Lower leg skin (tissue), 4 donors: ENCODE measurements around the gene KCTD10. TPM values are rescaled to one million over a fixed set of nuclear protein-coding genes. Genes with fewer than 3 reads are reported as not detected.

Experiments
- DNase-seq, 2 donors: peaks; one replicate each; pipeline ENCODE4 v3.0.0-alpha.2; 2019; ENCODE audit warnings: low spot score in 2 of 2
- H3K4me3 ChIP-seq: fragments of 200-600 bp; sonication (generic); 2 replicates; pipeline ENCODE4 v1.5.1; 2017; ENCODE audit warnings: mild to moderate bottlenecking, low read depth; ENCODE audit not compliant: poor library complexity, severe bottlenecking
- POLR2A ChIP-seq, 2 donors: fragments of 450-650 bp; IDR thresholded peaks; one replicate each; pipeline ENCODE4 v1.6.1; 2016 to 2017; ENCODE audit warnings: antibody characterized with exemption in 2 of 2, mild to moderate bottlenecking in 1 of 2, moderate library complexity in 1 of 2
- WGBS, 2 donors: methylation state at CpG; one replicate each; pipeline ENCODE4 v1.1.5; 2018; 5-methylcytosine and 5-hydroxymethylcytosine counted together
- intact Hi-C: fragments of 100-400 bp; cut with DNase I; formaldehyde crosslinking; loops from one replicate; pipeline ENCODE4 v1.15.0; 2023; ENCODE audit warnings: low total_unique reads
- total RNA-seq, 4 donors: library from RNA; depleted of rRNA; stranded (reverse); fragments of >200 nt; gene quantifications; one replicate each; pipeline ENCODE4 v1.1.0, GENCODE V29; 2016
- TF ChIP-seq, protein P1 (sequence below), 3 donors: fragments of 450-650 bp; IDR thresholded peaks; one replicate each; pipeline ENCODE4 v1.5.1; 2016; ENCODE audit warnings: antibody characterized with exemption in 3 of 3, mild to moderate bottlenecking in 3 of 3, moderate library complexity in 2 of 3

The KCTD10 gene
- total RNA-seq, 4 donors from 2014 or later, result 22.3 to 60.1 (median 44.1) TPM

- TF ChIP-seq, protein P1, sequence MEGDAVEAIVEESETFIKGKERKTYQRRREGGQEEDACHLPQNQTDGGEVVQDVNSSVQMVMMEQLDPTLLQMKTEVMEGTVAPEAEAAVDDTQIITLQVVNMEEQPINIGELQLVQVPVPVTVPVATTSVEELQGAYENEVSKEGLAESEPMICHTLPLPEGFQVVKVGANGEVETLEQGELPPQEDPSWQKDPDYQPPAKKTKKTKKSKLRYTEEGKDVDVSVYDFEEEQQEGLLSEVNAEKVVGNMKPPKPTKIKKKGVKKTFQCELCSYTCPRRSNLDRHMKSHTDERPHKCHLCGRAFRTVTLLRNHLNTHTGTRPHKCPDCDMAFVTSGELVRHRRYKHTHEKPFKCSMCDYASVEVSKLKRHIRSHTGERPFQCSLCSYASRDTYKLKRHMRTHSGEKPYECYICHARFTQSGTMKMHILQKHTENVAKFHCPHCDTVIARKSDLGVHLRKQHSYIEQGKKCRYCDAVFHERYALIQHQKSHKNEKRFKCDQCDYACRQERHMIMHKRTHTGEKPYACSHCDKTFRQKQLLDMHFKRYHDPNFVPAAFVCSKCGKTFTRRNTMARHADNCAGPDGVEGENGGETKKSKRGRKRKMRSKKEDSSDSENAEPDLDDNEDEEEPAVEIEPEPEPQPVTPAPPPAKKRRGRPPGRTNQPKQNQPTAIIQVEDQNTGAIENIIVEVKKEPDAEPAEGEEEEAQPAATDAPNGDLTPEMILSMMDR (IDR thresholded peaks at IDR 0.05), result no peak
- no peak for TF ChIP-seq POLR2A (IDR thresholded peaks at IDR 0.05)
- H3K4me3 ChIP-seq, result no peak overlapping the region
- DNase-seq, result no peak
- WGBS, 2 donors, result 84 to 94% methylated on average over 1 of the region's 1 CpG
- intact Hi-C loops, result no loop called here
Measured at GRCh38 chr12:109512608-109513007, 35.5 kb upstream of the KCTD10 start.

DNA sequence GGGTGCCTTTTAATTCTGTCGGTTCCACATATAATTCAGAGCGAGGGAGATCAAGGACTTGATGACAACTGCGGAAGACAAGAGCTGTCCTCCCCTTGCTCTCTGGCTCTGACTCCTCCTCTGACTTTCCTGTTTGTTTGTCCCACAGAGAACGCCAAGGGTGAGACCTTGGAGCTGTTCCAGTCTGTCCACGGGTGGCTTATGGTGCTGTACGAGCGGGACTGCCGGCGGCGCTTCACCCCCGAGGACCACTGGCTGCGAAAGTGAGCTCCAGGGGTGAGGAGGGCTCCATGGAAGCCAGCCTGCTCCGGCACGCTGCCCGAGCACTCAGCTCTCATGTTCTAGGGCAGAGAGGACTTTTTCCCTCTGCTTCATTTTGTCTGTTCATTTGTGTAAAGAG is 33.1 kb upstream of the KCTD10 start:
- no peak for DNase-seq
- TF ChIP-seq, protein P1 (IDR thresholded peaks at IDR 0.05), result no peak
- no peak for TF ChIP-seq POLR2A (IDR thresholded peaks at IDR 0.05)
- intact Hi-C loops, result no loop called here
- 92 to 96% methylated on average over 9 to 13 of the region's 15 CpGs for WGBS, 2 donors
- H3K4me3 ChIP-seq, result no peak overlapping the region

DNA sequence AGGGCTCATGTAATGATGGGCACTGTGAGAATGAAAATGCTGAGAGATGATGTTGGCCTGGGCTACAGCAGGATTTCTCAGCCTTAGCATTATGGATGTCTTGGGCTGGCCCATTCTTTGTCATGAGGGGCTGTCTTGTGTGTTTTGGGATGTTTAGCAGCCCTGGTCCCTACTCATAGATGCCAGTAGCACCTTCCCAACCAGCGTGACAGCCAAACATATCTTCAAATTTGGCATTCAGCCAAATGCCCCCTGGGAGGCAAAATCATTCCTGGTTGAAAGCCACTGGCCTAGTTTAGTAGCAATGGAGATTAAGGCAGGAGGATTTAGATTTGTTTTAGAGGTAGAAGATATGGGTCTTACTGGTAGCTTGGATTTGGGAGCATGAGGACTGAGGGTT is 27.0 kb upstream of the KCTD10 start:
- intact Hi-C loops, result no loop called here
- no peak for TF ChIP-seq POLR2A (IDR thresholded peaks at IDR 0.05)
- TF ChIP-seq, protein P1 (IDR thresholded peaks at IDR 0.05), result no peak
- 33 to 46% methylated on average over 1 of the region's 1 CpG for WGBS, 2 donors
- H3K4me3 ChIP-seq, result no peak overlapping the region
- DNase-seq, result no peak

DNA sequence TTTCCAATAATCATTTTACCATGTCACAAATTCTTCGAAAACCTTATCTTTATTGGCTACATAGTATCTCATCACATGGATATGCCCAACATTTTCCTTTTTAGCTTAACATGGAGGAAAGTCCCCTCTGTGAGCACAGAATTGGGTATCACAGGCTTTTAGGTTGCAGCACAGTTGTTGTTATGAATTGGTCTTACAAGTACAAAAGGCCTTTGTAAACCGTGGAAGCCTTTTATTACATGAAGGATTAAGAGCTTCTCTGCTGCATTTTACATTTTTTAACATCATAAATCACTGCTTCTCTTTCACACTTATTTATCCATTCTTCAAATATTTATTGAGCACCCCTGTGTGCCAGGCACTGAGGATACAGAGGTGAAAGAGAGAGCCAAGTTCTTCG is 26.5 kb upstream of the KCTD10 start:
- H3K4me3 ChIP-seq, result no peak overlapping the region
- no peak for DNase-seq
- intact Hi-C loops, result no loop called here
- TF ChIP-seq, protein P1 (IDR thresholded peaks at IDR 0.05), result no peak
- no peak for TF ChIP-seq POLR2A (IDR thresholded peaks at IDR 0.05)
- 63% methylated on average over 3 of the region's 3 CpGs for WGBS, 2 donors

GRCh38 chr12:109502332-109502731 is 25.2 kb upstream of the KCTD10 start:
- TF ChIP-seq, protein P1 (IDR thresholded peaks at IDR 0.05), result no peak
- TF ChIP-seq POLR2A (IDR thresholded peaks at IDR 0.05), result no peak
- no peak overlapping the region for H3K4me3 ChIP-seq
- DNase-seq, result no peak
- WGBS, 2 donors, result 95 to 97% methylated on average over 5 of the region's 5 CpGs
- intact Hi-C loops, result no loop called here

DNA sequence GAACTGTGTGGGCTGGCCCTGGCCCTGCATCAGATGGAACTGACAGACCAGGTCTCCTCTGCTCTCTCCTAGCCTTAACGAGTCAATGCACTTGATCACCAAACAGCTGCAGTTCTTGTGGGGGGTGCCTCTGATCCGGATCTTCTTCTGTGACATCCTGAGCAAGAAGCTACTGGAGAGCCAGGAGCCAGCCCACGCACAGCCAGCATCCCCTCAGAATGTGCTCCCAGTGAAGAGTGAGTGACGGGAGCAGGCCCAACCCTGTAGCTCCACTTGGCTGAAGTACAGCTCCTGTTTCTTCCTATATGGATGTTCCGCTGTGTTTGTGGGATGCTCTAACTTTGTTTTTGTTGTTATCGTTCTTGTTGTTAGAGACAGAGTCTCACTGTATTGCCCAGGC is 24.2 kb upstream of the KCTD10 start:
- no peak for TF ChIP-seq POLR2A (IDR thresholded peaks at IDR 0.05)
- TF ChIP-seq, protein P1 (IDR thresholded peaks at IDR 0.05), result no peak
- no peak for DNase-seq
- intact Hi-C loops, result no loop called here
- WGBS, 2 donors, result 86 to 91% methylated on average over 6 of the region's 6 CpGs
- no peak overlapping the region for H3K4me3 ChIP-seq
